Neuronal stem cell (in vitro differentiated cells): Measurements from ENCODE around the gene HNRNPD. TPM values are rescaled to one million over a fixed set of nuclear protein-coding genes. Genes with fewer than 3 reads are reported as not detected.

Experiments used
- DNase-seq: peaks from one replicate; pipeline ENCODE4 v3.0.0-alpha.2; 2013; ENCODE audit warnings: low spot score
- H2AFZ ChIP-seq: one replicate; pipeline ENCODE4 v1.6.1; 2013; ENCODE audit warnings: mild to moderate bottlenecking, low read length, inconsistent platforms
- H2AK5ac ChIP-seq: 2 replicates; pipeline ENCODE4 v1.6.1; 2013; ENCODE audit warnings: low read depth, mild to moderate bottlenecking, inconsistent platforms, low read length, moderate library complexity, mixed read lengths
- H2BK120ac ChIP-seq: 2 replicates; pipeline ENCODE4 v1.6.1; 2013; ENCODE audit warnings: low read depth, mild to moderate bottlenecking, inconsistent platforms, low read length, moderate library complexity, mixed read lengths
- H2BK12ac ChIP-seq: one replicate; pipeline ENCODE4 v1.6.1; 2013; ENCODE audit warnings: low read length, inconsistent platforms
- H2BK15ac ChIP-seq: 2 replicates; pipeline ENCODE4 v1.6.1; 2013; ENCODE audit warnings: mild to moderate bottlenecking, low read length, inconsistent platforms, mixed read lengths
- H2BK5ac ChIP-seq: one replicate; pipeline ENCODE4 v1.6.1; 2013; ENCODE audit warnings: inconsistent platforms, mild to moderate bottlenecking, low read length, moderate library complexity
- H3K14ac ChIP-seq: one replicate; pipeline ENCODE4 v1.6.1; 2013; ENCODE audit warnings: low read length, inconsistent platforms
- H3K18ac ChIP-seq: 2 replicates; pipeline ENCODE4 v1.6.1; 2013; ENCODE audit warnings: low read length, inconsistent platforms
- H3K23ac ChIP-seq: 2 replicates; pipeline ENCODE4 v1.6.1; 2013; ENCODE audit warnings: low read depth, mild to moderate bottlenecking, mixed read lengths, low read length, inconsistent platforms; ENCODE audit not compliant: poor library complexity
- H3K27ac ChIP-seq: replicated peaks from 3 replicates; pipeline ENCODE4 v1.5.1; 2013; ENCODE audit warnings: low read length, inconsistent platforms
- H3K27me3 ChIP-seq, 3 experiments: 2 replicates each; pipeline ENCODE4 v1.6.1; 2013; ENCODE audit warnings: low read length in 3 of 3, mild to moderate bottlenecking in 2 of 3, inconsistent platforms in 1 of 3, low read depth in 1 of 3, mixed read lengths in 1 of 3, moderate library complexity in 1 of 3; ENCODE audit not compliant: control insufficient read depth in 3 of 3, insufficient read depth in 3 of 3
- H3K36me3 ChIP-seq, 2 donors: replicated peaks in 1 of 2; 2 replicates each; pipeline ENCODE4 v1.6.1; 2013; ENCODE audit warnings: low read length in 2 of 2; ENCODE audit not compliant: control insufficient read depth in 2 of 2, insufficient read depth in 2 of 2
- H3K4ac ChIP-seq: 2 replicates; pipeline ENCODE4 v1.6.1; 2013; ENCODE audit warnings: inconsistent platforms, mild to moderate bottlenecking, low read length, moderate library complexity
- H3K4me1 ChIP-seq, 2 donors: 1 replicate in 1 of 2; 2 replicates in 1 of 2; pipeline ENCODE4 v1.6.1; 2013; ENCODE audit warnings: low read length in 2 of 2, low read depth in 1 of 2; ENCODE audit not compliant: control insufficient read depth in 2 of 2, insufficient read depth in 1 of 2
- H3K4me2 ChIP-seq: one replicate; pipeline ENCODE4 v1.6.1; 2013; ENCODE audit warnings: mild to moderate bottlenecking, low read length, inconsistent platforms; ENCODE audit not compliant: insufficient read depth, poor library complexity, severe bottlenecking
- H3K4me3 ChIP-seq, 2 donors: 2 replicates each; pipeline ENCODE4 v1.5.1; 2013; ENCODE audit warnings: low read length in 2 of 2, mild to moderate bottlenecking in 2 of 2, inconsistent platforms in 1 of 2, moderate library complexity in 1 of 2
- H3K79me1 ChIP-seq: one replicate; pipeline ENCODE4 v1.6.1; 2013; ENCODE audit warnings: low read depth, mild to moderate bottlenecking, inconsistent platforms, low read length, moderate library complexity
- H3K9ac ChIP-seq: one replicate; pipeline ENCODE4 v1.6.1; 2013; ENCODE audit warnings: mild to moderate bottlenecking, low read depth, low read length, inconsistent platforms; ENCODE audit not compliant: poor library complexity
- H3K9me3 ChIP-seq, 2 donors: replicated peaks in 1 of 2; 2 replicates each; pipeline versions ENCODE3 to v1.6.1; 2013; ENCODE audit warnings: low read length in 2 of 2, mild to moderate bottlenecking in 2 of 2, inconsistent platforms in 1 of 2, low read depth in 1 of 2, mixed read lengths in 1 of 2, moderate library complexity in 1 of 2; ENCODE audit not compliant: control insufficient read depth in 2 of 2, insufficient read depth in 1 of 2
- H4K8ac ChIP-seq: one replicate; pipeline ENCODE4 v1.6.1; 2013; ENCODE audit warnings: low read depth, mild to moderate bottlenecking, inconsistent platforms, low read length, moderate library complexity
- H4K91ac ChIP-seq: one replicate; pipeline ENCODE4 v1.6.1; 2013; ENCODE audit warnings: low read length, low read depth, mild to moderate bottlenecking, inconsistent platforms; ENCODE audit not compliant: poor library complexity
- WGBS, 2 donors: extraction: QIAGEN DNeasy Blood & Tissue Kit; methylation state at CpG; one replicate each; pipeline ENCODE4 v1.1.7; 2013; ENCODE audit warnings: missing lambda C conversion rate in 2 of 2, mixed read lengths in 1 of 2; ENCODE audit not compliant: insufficient read length in 2 of 2, insufficient replicate concordance in 1 of 2; ENCODE audit errors: extremely low coverage in 2 of 2; 5-methylcytosine and 5-hydroxymethylcytosine counted together
- polyA plus RNA-seq, 2 experiments: library from polyadenylated mRNA; stranded (reverse); fragments of 200-250 nt; gene quantifications; one replicate each; pipeline ENCODE4 v1.2.3, GENCODE V29; 2013

HNRNPD gene, protein sequence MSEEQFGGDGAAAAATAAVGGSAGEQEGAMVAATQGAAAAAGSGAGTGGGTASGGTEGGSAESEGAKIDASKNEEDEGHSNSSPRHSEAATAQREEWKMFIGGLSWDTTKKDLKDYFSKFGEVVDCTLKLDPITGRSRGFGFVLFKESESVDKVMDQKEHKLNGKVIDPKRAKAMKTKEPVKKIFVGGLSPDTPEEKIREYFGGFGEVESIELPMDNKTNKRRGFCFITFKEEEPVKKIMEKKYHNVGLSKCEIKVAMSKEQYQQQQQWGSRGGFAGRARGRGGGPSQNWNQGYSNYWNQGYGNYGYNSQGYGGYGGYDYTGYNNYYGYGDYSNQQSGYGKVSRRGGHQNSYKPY
- 558 TPM for polyA plus RNA-seq (2013, experiment 1 of 2)
- polyA plus RNA-seq (2013, experiment 2 of 2) = 549 TPM

DNA sequence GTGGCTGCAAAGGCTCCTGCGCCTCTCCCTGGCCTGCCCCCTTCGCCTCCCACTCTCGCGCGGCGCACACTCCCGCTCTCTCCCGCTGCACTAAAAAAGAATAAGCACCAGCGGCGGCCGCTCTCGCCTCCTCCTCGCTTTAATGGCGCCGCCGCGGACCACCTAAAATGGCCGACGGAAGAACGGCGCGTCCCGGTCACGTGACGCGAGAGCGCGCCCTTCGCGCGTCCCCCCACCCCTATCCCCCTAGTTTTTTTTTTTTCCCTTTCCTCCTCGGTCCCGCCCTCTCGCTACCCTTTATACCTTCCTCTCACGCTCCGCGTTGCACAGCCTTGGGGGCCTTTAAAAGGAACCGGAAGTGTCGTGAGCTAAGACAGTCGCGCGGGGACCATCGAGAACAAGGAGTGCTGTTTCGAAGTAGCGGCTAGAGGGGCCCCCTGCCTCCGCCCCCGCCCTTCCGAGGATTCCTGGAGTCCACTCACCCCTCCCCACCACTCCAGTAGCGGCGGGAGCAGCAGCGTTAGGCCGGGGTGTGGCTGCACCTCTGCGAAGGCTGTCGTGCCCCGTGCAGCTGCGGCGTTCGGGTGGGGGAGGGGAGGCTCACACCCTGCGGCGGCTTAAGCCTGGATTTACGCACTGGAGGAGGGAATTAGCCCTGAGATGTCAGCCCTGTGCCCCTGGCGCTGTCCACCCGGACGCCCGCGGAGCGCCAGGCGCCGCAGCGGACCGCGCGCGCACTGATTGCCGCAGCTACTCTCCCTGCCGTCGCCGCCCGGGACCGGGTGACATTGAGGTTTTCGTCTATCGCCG is at the start of gene HNRNPD:
Gene HNRNPD (minus strand): TSS at position 176 of the 810 bp plus-strand sequence. CDS start 313 bp downstream, outside the sequence.
- Histone ChIP-seq H3K4me2 (peak within 1 kb of the TSS; percentile 65), H4K91ac (peak within 1 kb of the TSS; percentile 99), H3K36me3 (peaks cover 0 to 52% of the 10 kb centered on the region in 2 donors), H3K4ac (peak within 1 kb of the TSS; percentile 99), H2BK120ac (peak within 1 kb of the TSS; percentile 99), H3K23ac (peak within 1 kb of the TSS; percentile 99), H2BK15ac (peak within 1 kb of the TSS; percentile 89), H3K4me1 (peaks cover 2 to 12% of the 10 kb centered on the region in 2 donors), H3K27me3 (no peaks in the 10 kb centered on the region), H3K9ac (peak within 1 kb of the TSS; percentile 100), H4K8ac (peak within 1 kb of the TSS; percentile 76), H3K14ac (peak within 1 kb of the TSS; percentile 100), H3K27ac (peak within 1 kb of the TSS; percentile 100), H3K18ac (peak within 1 kb of the TSS; percentile 100), H2AK5ac (peak within 1 kb of the TSS; percentile 100), H3K79me1 (peaks cover 3% of the 10 kb centered on the region), H3K9me3 (peaks cover 0 to 7% of the 10 kb centered on the region in 2 donors), H2BK5ac (peak within 1 kb of the TSS; percentile 99), H2BK12ac (peak within 1 kb of the TSS; percentile 48), H3K4me3 (peak within 1 kb of the TSS; percentile 86 to 93), H2AFZ (peak within 1 kb of the TSS; percentile 89)
- DNase-seq = peak; percentile 99
- WGBS, 2 donors = no CpG with 5 or more reads among the region's 83 CpGs

DNA sequence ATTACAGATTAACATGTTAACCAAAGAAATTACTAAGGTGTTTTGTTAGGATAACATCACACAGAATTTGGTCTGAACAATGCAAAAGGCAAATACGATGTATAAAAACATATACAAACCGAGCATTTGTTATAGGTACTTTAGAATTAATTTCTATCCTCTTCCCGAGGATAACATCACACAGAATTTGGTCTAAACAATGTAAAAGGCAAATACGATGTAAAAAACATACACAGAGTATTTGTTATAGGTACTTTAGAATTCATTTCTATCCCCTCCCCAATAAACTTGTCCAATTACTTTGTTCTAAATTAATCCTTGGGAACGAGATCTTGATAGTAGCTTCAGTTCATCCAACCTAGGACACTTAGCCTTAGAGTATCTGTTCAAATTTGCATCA is 48.8 kb upstream of the HNRNPD start:
- Histone ChIP-seq H4K8ac (no peak overlapping the region), H3K23ac (no peak overlapping the region), H3K27me3 (peaks cover 0 to 1% (median under 1%) of the 10 kb centered on the region in 3 experiments), H4K91ac (no peak overlapping the region), H2BK15ac (no peak overlapping the region), H3K9ac (no peak overlapping the region), H3K4me1 (peaks cover 6 to 8% of the 10 kb centered on the region in 2 donors), H2BK5ac (no peak overlapping the region), H3K36me3 (peaks cover 13 to 52% of the 10 kb centered on the region in 2 donors), H3K18ac (no peak overlapping the region), H3K4ac (no peak overlapping the region), H2AFZ (no peak overlapping the region), H3K4me2 (no peak overlapping the region), H3K27ac (no peak overlapping the region), H3K4me3 (no peak overlapping the region), H3K79me1 (peaks cover under 1% of the 10 kb centered on the region), H2BK120ac (no peak overlapping the region), H2BK12ac (no peak overlapping the region), H3K14ac (no peak overlapping the region), H2AK5ac (no peak overlapping the region), H3K9me3 (no peaks in the 10 kb centered on the region)
- WGBS, 2 donors = no CpG with 5 or more reads among the region's 5 CpGs
- DNase-seq = no peak

DNA sequence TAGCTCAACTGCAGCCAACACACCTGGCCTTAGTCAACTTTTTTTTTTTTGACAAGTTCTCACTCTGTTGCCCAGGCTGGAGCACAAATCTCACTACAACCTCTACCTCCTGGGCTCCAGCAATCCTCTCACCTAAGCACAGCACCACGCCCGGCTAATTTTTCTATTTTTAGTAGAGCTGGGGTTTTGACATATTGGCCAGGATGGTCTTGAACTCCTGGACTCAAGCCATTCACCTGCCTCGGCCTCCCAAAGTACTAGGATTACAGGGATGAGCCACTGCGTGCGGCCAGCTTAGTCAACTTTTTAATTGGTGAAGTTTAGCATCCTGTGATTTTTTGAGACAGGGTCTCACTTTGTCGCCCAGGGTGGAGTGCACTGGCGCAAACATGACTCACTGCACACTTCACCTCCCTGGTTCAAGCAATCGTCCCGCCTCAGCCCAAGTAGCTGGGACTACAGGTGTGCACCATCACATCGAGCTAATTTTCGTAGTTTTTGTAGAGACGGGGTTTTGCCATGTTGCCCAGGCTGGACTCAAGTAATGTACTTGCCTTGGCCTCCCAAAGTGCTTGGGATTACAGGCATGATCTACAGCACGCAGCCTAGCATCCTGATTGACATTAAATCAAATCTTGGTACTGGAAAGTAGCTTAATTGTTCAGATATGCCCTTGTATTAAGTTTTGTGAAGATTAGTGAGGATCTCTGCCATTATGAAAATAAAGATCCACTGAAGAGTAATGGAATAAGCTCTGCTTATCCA is 48.2 kb upstream of the HNRNPD start:
- Histone ChIP-seq H3K79me1 (no peaks in the 10 kb centered on the region), H3K4ac (no peak overlapping the region), H2BK15ac (no peak overlapping the region)

More for the DNA sequence above, 48.2 kb upstream of the HNRNPD start:
- no peak overlapping the region for H3K4me2 ChIP-seq
- no peak for DNase-seq
- no peaks in the 10 kb centered on the region for H3K9me3 ChIP-seq
- no peak overlapping the region for H3K9ac ChIP-seq
- H3K36me3 ChIP-seq = peaks cover 12 to 45% of the 10 kb centered on the region in 2 donors
- no peak overlapping the region for H3K27ac ChIP-seq
- H4K8ac ChIP-seq = no peak overlapping the region
- no peak overlapping the region for H3K23ac ChIP-seq
- peaks cover 0 to 4% (median 3%) of the 10 kb centered on the region in 3 experiments for H3K27me3 ChIP-seq
- no peak overlapping the region for H4K91ac ChIP-seq
- H2BK120ac ChIP-seq = no peak overlapping the region
- WGBS, 2 donors = no CpG with 5 or more reads among the region's 13 CpGs
- H2BK12ac ChIP-seq = no peak overlapping the region
- no peak overlapping the region for H2AFZ ChIP-seq
- no peak overlapping the region for H2BK5ac ChIP-seq
- H3K4me1 ChIP-seq = peaks cover 5 to 7% of the 10 kb centered on the region in 2 donors
- no peak overlapping the region for H3K18ac ChIP-seq
- H3K4me3 ChIP-seq = no peak overlapping the region
- H3K14ac ChIP-seq = no peak overlapping the region
- H2AK5ac ChIP-seq = no peak overlapping the region
